ENCODE data around the gene TXK. TPM values are rescaled to one million over a fixed set of nuclear protein-coding genes. Genes with fewer than 3 reads are reported as not detected.

Gene TXK
- total and polyA plus RNA-seq, 10 of the 15 experiments (the other 5 are each of a cell fraction or from before 2014, with no cell fraction given) = 0.44 to 2.9 (median 1.4) TPM

- TF ChIP-seq SUZ12 (IDR thresholded peaks at IDR 0.05; ENCODE audit: unreplicated experiment) (no peak), MYB (IDR thresholded peaks at IDR 0.05; ENCODE audit: borderline replicate concordance, low read depth, low read length) (no peak), SMAD5 (IDR thresholded peaks at IDR 0.05; ENCODE audit: low read depth) (no peak), RAD51 (IDR thresholded peaks at IDR 0.05) (peak; percentile 80), PBX3 (IDR thresholded peaks at IDR 0.05; ENCODE audit: insufficient replicate concordance, low read depth, low read length) (no peak), ZBTB11 (CRISPR knock-in tag; IDR thresholded peaks at IDR 0.05) (no peak), CHD4 (IDR thresholded peaks at IDR 0.05) (no peak), EZH2 (IDR thresholded peaks at IDR 0.05; ENCODE audit: borderline replicate concordance, control insufficient read depth, low read depth, low read length) (no peak), CEBPB (IDR thresholded peaks at IDR 0.05; ENCODE audit: borderline replicate concordance in 1 of 2, low read depth in 2 of 2, low read length in 2 of 2) (no peak), RELB (IDR thresholded peaks at IDR 0.05; ENCODE audit: low read depth) (peak; percentile 78; the same call in 1 of the 2 replicates), USF2 (IDR thresholded peaks at IDR 0.05; ENCODE audit: borderline replicate concordance, low read depth, low read length) (no peak; the same call in 1 of the 2 replicates), TCF7 (IDR thresholded peaks at IDR 0.05; ENCODE audit: borderline replicate concordance) (no peak), NRF1 (conservative IDR thresholded peaks at IDR 0.05; ENCODE audit: low read depth, low read length) (no peak), POLR2AphosphoS2 (IDR thresholded peaks at IDR 0.05; ENCODE audit: low read depth, low read length) (no peak), BRCA1 (IDR thresholded peaks at IDR 0.05; ENCODE audit: low read depth, low read length) (no peak), RUNX3 (IDR thresholded peaks at IDR 0.05; ENCODE audit: low read length) (no peak)
Observed at GRCh38 chr4:48037117-48037462, 97.0 kb downstream of the TXK start (continued).

All from GM12878 (cell line).